Measurements from ENCODE around the gene PRDM1. TPM values are rescaled to one million over a fixed set of nuclear protein-coding genes. Genes with fewer than 3 reads are reported as not detected.
"Not testable (repeated sequence)": the region's sequence is repeated elsewhere in the genome, so short reads cannot be mapped to it uniquely, and the experiment has no call there.

The PRDM1 gene
- total and polyA plus RNA-seq, 2 of the 13 experiments (the other 11 are each of a cell fraction or from before 2014, with no cell fraction given) = 0.13 TPM; not detected in 1

DNA sequence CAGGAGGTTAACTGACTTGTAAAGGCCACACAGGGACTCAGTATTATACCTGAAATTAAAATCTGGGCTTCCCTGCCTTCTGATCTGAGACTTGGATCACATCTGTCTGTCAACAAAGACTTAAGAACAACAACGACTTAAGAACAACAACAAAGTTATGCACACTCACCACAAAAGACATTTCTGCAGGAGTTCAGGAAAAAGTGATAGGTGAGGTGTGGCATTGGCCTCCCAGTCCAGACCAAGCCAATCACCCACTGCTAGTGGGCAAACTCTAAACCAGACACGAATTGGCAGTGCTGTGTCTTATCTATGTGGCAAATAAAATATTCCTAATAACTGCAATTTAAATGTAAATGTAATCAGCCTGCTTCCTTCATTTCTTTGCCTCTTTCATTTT lies 61.3 kb downstream of the PRDM1 start (continued):
- TF ChIP-seq, protein P1, sequence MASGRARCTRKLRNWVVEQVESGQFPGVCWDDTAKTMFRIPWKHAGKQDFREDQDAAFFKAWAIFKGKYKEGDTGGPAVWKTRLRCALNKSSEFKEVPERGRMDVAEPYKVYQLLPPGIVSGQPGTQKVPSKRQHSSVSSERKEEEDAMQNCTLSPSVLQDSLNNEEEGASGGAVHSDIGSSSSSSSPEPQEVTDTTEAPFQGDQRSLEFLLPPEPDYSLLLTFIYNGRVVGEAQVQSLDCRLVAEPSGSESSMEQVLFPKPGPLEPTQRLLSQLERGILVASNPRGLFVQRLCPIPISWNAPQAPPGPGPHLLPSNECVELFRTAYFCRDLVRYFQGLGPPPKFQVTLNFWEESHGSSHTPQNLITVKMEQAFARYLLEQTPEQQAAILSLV (CRISPR knock-in tag; IDR thresholded peaks at IDR 0.05; ENCODE audit: borderline replicate concordance) = no peak
- no peak for TF ChIP-seq ZNF326 (CRISPR knock-in tag; IDR thresholded peaks at IDR 0.05; ENCODE audit: borderline replicate concordance)

DNA sequence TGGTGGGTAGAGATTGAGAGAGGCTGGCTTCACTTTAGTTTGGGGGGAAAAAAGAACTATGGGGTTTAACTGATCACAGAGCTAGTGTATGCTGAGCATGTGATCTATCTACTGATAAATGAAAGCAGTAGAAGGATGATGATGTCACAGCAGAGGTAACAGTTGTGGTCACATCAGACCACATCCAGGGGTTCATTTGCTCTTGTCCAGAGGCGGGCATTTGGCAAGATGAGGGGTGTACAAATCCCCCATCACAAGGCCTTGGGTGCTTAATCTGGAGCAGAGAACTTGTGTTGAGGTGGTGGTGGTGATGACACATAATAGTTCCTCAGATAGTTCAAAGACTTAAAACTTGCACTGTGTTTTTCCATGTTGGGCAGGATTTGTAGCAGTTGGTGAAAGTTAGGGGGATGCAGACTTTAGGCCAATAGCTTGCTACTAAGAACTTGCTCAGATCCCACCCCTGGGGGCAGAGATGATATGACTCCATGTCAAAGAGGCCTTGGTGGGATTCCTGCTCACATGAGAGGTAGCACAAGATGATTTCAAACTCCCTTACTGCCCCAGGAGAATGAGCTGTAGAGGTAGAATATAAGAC lies 63.4 kb downstream of the PRDM1 start:
- 0% methylated on average over 1 of the region's 1 CpG for WGBS (ENCODE audit: low lambda C conversion rate)
- ChIA-PET POLR2A (no interaction called here), CTCF (ENCODE audit: low intra/inter-chr PET ratio, low total read pairs) (no interaction called here)
- no peak for DNase-seq (ENCODE audit: low spot score)
- H3K9ac ChIP-seq (ENCODE audit: insufficient read depth, low read depth, low read length) = no peak overlapping the region
- no peaks in the 10 kb centered on the region for H3K9me3 ChIP-seq (ENCODE audit: low read length)
- H4K20me1 ChIP-seq (ENCODE audit: insufficient read depth, low read length) = no peaks in the 10 kb centered on the region
- no peaks in the 10 kb centered on the region for H3K4me1 ChIP-seq (ENCODE audit: insufficient read depth, low read length)
- H3K4me2 ChIP-seq (ENCODE audit: low read depth, low read length) = no peak overlapping the region
- in situ Hi-C loops (cut with HindIII; ENCODE audit: extremely low pct_ligation_motif_present, low pct_unique_long_range_greater_than_20kb) = no loop called here
- H3K36me3 ChIP-seq (replicated peaks in 1 of 2; ENCODE audit: control insufficient read depth in 1 of 2, insufficient read depth in 2 of 2, low read length in 2 of 2) = no peaks in the 10 kb centered on the region
- TF ChIP-seq ZNF737 (CRISPR knock-in tag; IDR thresholded peaks at IDR 0.05; ENCODE audit: borderline replicate concordance) (no peak), PTBP1 (IDR thresholded peaks at IDR 0.05; ENCODE audit: low read depth, low read length, poor library complexity, severe bottlenecking) (no peak), CREB1 (IDR thresholded peaks at IDR 0.05) (0 out of 2 replicates have a peak, but pooled peaks have one; percentile 37), CREB1 (CRISPR knock-in tag; IDR thresholded peaks at IDR 0.05) (no peak), SOX13 (IDR thresholded peaks at IDR 0.05) (no peak), SOX13 (CRISPR knock-in tag; conservative IDR thresholded peaks at IDR 0.05 in 1 of 2, IDR thresholded peaks at IDR 0.05 in 1 of 2) (no peak), REXO4 (CRISPR knock-in tag; IDR thresholded peaks at IDR 0.05; ENCODE audit: borderline replicate concordance) (no peak), JARID2 (CRISPR knock-in tag; IDR thresholded peaks at IDR 0.05; ENCODE audit: insufficient replicate concordance) (no peak)
- TF ChIP-seq, protein P2, sequence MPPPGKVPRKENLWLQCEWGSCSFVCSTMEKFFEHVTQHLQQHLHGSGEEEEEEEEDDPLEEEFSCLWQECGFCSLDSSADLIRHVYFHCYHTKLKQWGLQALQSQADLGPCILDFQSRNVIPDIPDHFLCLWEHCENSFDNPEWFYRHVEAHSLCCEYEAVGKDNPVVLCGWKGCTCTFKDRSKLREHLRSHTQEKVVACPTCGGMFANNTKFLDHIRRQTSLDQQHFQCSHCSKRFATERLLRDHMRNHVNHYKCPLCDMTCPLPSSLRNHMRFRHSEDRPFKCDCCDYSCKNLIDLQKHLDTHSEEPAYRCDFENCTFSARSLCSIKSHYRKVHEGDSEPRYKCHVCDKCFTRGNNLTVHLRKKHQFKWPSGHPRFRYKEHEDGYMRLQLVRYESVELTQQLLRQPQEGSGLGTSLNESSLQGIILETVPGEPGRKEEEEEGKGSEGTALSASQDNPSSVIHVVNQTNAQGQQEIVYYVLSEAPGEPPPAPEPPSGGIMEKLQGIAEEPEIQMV (CRISPR knock-in tag; IDR thresholded peaks at IDR 0.05; ENCODE audit: low read depth) = no peak
- TF ChIP-seq, protein P3, sequence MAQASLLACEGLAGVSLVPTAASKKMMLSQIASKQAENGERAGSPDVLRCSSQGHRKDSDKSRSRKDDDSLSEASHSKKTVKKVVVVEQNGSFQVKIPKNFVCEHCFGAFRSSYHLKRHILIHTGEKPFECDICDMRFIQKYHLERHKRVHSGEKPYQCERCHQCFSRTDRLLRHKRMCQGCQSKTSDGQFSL (CRISPR knock-in tag; IDR thresholded peaks at IDR 0.05) = no peak
- peaks cover 4 to 23% of the 10 kb centered on the region in 2 experiments; a peak in 4 of 5 replicates for H3K27me3 ChIP-seq (ENCODE audit: control insufficient read depth in 1 of 2, insufficient read depth in 2 of 2, low read length in 2 of 2)
- no peak overlapping the region for H2AFZ ChIP-seq (ENCODE audit: low read length)
- no TSS peak for BruUV-seq (replicated peaks)
- H3K79me2 ChIP-seq (ENCODE audit: insufficient read depth, low read length) = no peaks in the 10 kb centered on the region
- intact Hi-C loops (cut with micrococcal nuclease; ENCODE audit: unreplicated experiment) = no loop called here
- FAIRE-seq = no peak
- H3K4me3 ChIP-seq (replicated peaks in 1 of 3; ENCODE audit: insufficient read depth in 1 of 3, low read depth in 2 of 3, low read length in 3 of 3) = no peak overlapping the region
- no peak overlapping the region for H3K27ac ChIP-seq (ENCODE audit: extremely low read length, insufficient read depth, low read length)
- ATAC-seq = no peak

DNA sequence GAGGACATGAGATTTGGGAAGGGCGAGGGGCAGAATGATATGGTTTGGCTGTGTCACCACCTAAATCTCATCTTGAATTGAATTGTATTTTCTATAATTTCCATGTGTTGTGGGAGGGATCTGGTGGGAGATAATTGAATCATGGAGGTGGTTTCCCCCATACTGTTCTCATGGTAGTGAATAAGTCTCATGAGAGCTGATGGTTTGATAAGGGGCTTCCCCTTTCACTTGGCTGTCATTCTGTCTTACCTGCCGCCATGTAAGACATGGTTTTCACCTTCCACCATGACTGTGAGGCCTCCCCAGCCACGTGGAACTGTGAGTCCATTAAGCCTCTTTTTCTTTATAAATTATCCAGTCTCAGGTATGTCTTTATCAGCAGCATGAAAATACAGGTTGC lies 66.3 kb downstream of the PRDM1 start:
- H3K9me3 ChIP-seq (ENCODE audit: low read length); H3K36me3 ChIP-seq (replicated peaks in 1 of 2; ENCODE audit: control insufficient read depth in 1 of 2, insufficient read depth in 2 of 2, low read length in 2 of 2); ATAC-seq; H3K4me3 ChIP-seq (replicated peaks in 1 of 3; ENCODE audit: insufficient read depth in 1 of 3, low read depth in 2 of 3, low read length in 3 of 3); H3K4me1 ChIP-seq (ENCODE audit: insufficient read depth, low read length); FAIRE-seq; H3K4me2 ChIP-seq (ENCODE audit: low read depth, low read length); H3K27me3 ChIP-seq (ENCODE audit: control insufficient read depth in 1 of 2, insufficient read depth in 2 of 2, low read length in 2 of 2); H2AFZ ChIP-seq (ENCODE audit: low read length); H3K27ac ChIP-seq (ENCODE audit: extremely low read length, insufficient read depth, low read length); H3K9ac ChIP-seq (ENCODE audit: insufficient read depth, low read depth, low read length); intact Hi-C loops (cut with micrococcal nuclease; ENCODE audit: unreplicated experiment); POLR2A ChIA-PET; H4K20me1 ChIP-seq (ENCODE audit: insufficient read depth, low read length); DNase-seq (ENCODE audit: low spot score); CTCF ChIA-PET (ENCODE audit: low intra/inter-chr PET ratio, low total read pairs); in situ Hi-C loops (cut with HindIII; ENCODE audit: extremely low pct_ligation_motif_present, low pct_unique_long_range_greater_than_20kb); H3K79me2 ChIP-seq (ENCODE audit: insufficient read depth, low read length); BruUV-seq (replicated peaks): not testable (repeated sequence)
- 18% methylated on average over 3 of the region's 3 CpGs for WGBS (ENCODE audit: low lambda C conversion rate)
